BE2C (cell line): ENCODE data around the gene ROBO3.

Source experiments
- DNase-seq: peaks from one replicate; pipeline ENCODE4 v3.0.0-alpha.2; 2020
- H3K27me3 ChIP-seq: fragments of 250-450 bp; sonication (Bioruptor Pico); 2 replicates; pipeline ENCODE4 v1.5.1; 2020; ENCODE audit warnings: mild to moderate bottlenecking
- H3K36me3 ChIP-seq: fragments of 250-450 bp; sonication (Bioruptor Pico); 2 replicates; pipeline ENCODE4 v1.5.1; 2020; ENCODE audit warnings: mild to moderate bottlenecking
- H3K4me1 ChIP-seq: fragments of 250-450 bp; sonication (Bioruptor Pico); 2 replicates; pipeline ENCODE4 v1.5.1; 2020
- H3K4me3 ChIP-seq: 2 replicates; pipeline ENCODE4 v1.5.1; 2011; ENCODE audit warnings: low read depth, low read length
- H3K9me3 ChIP-seq: fragments of 250-450 bp; sonication (Bioruptor Pico); 2 replicates; pipeline ENCODE4 v1.5.1; 2020
- CTCF ChIP-seq: IDR thresholded peaks from 2 replicates; pipeline ENCODE4 v1.5.1; 2012; ENCODE audit warnings: mild to moderate bottlenecking, low read depth, low read length

ROBO3 gene

GRCh38 chr11:124878759-124879492 is 13.7 kb downstream of the ROBO3 start:
- no peaks in the 10 kb centered on the region for H3K36me3 ChIP-seq
- H3K4me1 ChIP-seq: no peaks in the 10 kb centered on the region
- no peak for DNase-seq

GRCh38 chr11:124879493-124880289 is 14.5 kb downstream of the ROBO3 start:
- no peaks in the 10 kb centered on the region for H3K4me1 ChIP-seq

More at GRCh38 chr11:124878759-124879492, 13.7 kb downstream of the ROBO3 start:
- no peak for TF ChIP-seq CTCF
- no peaks in the 10 kb centered on the region for H3K9me3 ChIP-seq
- no peaks in the 10 kb centered on the region for H3K27me3 ChIP-seq
- H3K4me3 ChIP-seq: no peak overlapping the region

GRCh38 chr11:124880290-124880611 is 15.0 kb downstream of the ROBO3 start:
- no peak for DNase-seq
- no peak for TF ChIP-seq CTCF
- Histone ChIP-seq H3K9me3 (no peaks in the 10 kb centered on the region), H3K4me1 (no peaks in the 10 kb centered on the region), H3K27me3 (no peaks in the 10 kb centered on the region), H3K4me3 (no peak overlapping the region), H3K36me3 (no peaks in the 10 kb centered on the region)

More at GRCh38 chr11:124879493-124880289, 14.5 kb downstream of the ROBO3 start:
- no peaks in the 10 kb centered on the region for H3K36me3 ChIP-seq
- no peaks in the 10 kb centered on the region for H3K27me3 ChIP-seq
- no peak for DNase-seq
- no peak overlapping the region for H3K4me3 ChIP-seq
- TF ChIP-seq CTCF: no peak
- H3K9me3 ChIP-seq: no peaks in the 10 kb centered on the region

GRCh38 chr11:124880958-124881357 is 15.7 kb downstream of the ROBO3 start:
- no peak for TF ChIP-seq CTCF
- Histone ChIP-seq H3K4me3 (no peak overlapping the region), H3K27me3 (no peaks in the 10 kb centered on the region), H3K4me1 (no peaks in the 10 kb centered on the region), H3K36me3 (no peaks in the 10 kb centered on the region), H3K9me3 (no peaks in the 10 kb centered on the region)
- no peak for DNase-seq

DNA sequence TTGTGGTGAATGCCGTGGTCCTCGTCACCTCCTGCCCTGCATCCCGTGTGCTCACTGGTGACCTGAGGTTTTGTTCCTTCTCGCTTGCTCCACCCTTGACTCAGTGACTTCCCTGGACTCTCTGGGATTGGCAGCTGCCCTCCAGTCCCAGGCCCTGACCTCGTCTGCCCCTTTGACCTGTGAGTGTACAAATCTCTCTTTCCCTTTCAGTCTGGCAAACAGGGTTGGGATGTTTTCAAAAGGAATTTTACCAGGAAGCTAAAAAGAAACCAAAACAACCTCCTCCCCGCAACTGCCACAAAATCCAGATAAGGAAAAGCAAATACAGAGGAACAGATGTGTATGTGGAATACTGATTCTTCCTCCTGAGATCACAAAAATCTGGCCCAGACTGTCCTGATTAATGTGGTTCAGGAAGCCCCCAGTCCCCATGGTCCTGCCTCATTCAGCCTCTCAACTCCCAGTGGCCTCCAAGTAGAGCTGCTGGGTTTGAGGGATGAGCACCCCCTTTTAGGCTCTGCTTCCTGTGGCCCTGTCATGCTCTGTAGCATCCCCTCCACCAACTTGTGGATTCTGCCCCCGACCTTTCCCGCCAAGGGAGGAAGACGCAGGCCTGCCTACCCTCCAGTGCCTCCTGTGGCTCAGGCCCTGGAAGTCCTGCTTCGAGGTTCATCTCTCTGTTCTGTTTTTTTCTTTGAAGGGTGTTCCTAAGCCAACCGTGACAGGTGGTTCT is 17.3 kb downstream of the ROBO3 start:
- TF ChIP-seq CTCF: no peak
- no peak for DNase-seq
- Histone ChIP-seq H3K36me3 (no peaks in the 10 kb centered on the region), H3K4me1 (no peaks in the 10 kb centered on the region), H3K4me3 (no peak overlapping the region), H3K27me3 (no peaks in the 10 kb centered on the region), H3K9me3 (no peaks in the 10 kb centered on the region)
